ENCODE measurements around the gene ZIK1. TPM values are rescaled to one million over a fixed set of nuclear protein-coding genes. Genes with fewer than 3 reads are reported as not detected.

The ZIK1 gene
- total and polyA plus RNA-seq, 9 of the 15 experiments (the other 6 are each of a cell fraction or from before 2014, with no cell fraction given): 0.03 to 0.42 (median 0.15) TPM; not detected in 1

DNA sequence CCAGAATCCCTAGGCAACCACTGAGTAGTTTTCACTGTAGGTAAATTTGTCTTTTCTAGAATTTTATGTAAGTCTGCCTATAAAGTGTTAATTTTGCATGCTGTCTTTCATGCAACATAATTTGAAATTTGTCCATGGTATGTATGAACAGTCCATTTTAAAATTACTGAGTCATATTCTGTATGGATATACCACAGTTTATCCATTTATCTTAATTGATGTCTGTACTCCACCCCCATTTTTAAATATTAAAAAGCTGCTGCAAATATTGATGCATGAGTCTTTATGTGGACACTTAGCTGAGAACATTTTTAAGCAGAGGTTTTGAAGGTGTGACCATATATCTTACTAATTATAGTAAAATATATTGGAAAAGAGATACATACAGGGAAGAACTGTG, 39.1 kb downstream of the ZIK1 start:
- CTCF ChIA-PET (ENCODE audit: low intra/inter-chr PET ratio): interaction anchor here (0.7 kb wide), 1 partner anchor 316 kb away, joined by 3 read pairs; no protein-coding TSS in a partner anchor

More for the DNA sequence above, 39.1 kb downstream of the ZIK1 start:
- ATAC-seq (no peak), DNase-seq (ENCODE audit: extremely low read depth in 1 of 4, low spot score in 3 of 4) (no peak), FAIRE-seq (no peak)
- Histone ChIP-seq H3K9ac (ENCODE audit: insufficient read depth in 1 of 2, low read depth in 2 of 2, low read length in 2 of 2) (no peak overlapping the region), H3K27me3 (ENCODE audit: control insufficient read depth in 2 of 2, insufficient read depth in 2 of 2, low read length in 2 of 2) (no peaks in the 10 kb centered on the region), H4K20me1 (replicated peaks; ENCODE audit: control insufficient read depth, insufficient read depth, low read length) (no peaks in the 10 kb centered on the region), H3K4me1 (replicated peaks in 1 of 2; ENCODE audit: control insufficient read depth in 2 of 2, insufficient read depth in 2 of 2, low read length in 2 of 2) (no peaks in the 10 kb centered on the region), H2AFZ (ENCODE audit: low read depth, low read length) (no peak overlapping the region), H3K4me2 (ENCODE audit: insufficient read depth, low read length) (no peak overlapping the region), H3K9me3 (replicated peaks; ENCODE audit: control insufficient read depth, insufficient read depth, low read depth, low read length) (peaks cover 35% of the 10 kb centered on the region), H3K9me1 (ENCODE audit: control insufficient read depth, insufficient read depth, low read length) (no peaks in the 10 kb centered on the region), H3K27ac (ENCODE audit: extremely low read depth, low read depth, low read length) (no peak overlapping the region), H3K4me3 (no peak overlapping the region), H3K36me3 (ENCODE audit: control insufficient read depth, insufficient read depth, low read length) (peaks cover 44% of the 10 kb centered on the region), H3K79me2 (ENCODE audit: control insufficient read depth, insufficient read depth, low read length) (peaks cover 6% of the 10 kb centered on the region; the same call in 1 of the 3 replicates)
- TF ChIP-seq TAF1 (IDR thresholded peaks at IDR 0.05; ENCODE audit: control insufficient read depth, extremely low read depth, insufficient read depth, low read length, severe bottlenecking): no peak
- TF ChIP-seq, protein P1, sequence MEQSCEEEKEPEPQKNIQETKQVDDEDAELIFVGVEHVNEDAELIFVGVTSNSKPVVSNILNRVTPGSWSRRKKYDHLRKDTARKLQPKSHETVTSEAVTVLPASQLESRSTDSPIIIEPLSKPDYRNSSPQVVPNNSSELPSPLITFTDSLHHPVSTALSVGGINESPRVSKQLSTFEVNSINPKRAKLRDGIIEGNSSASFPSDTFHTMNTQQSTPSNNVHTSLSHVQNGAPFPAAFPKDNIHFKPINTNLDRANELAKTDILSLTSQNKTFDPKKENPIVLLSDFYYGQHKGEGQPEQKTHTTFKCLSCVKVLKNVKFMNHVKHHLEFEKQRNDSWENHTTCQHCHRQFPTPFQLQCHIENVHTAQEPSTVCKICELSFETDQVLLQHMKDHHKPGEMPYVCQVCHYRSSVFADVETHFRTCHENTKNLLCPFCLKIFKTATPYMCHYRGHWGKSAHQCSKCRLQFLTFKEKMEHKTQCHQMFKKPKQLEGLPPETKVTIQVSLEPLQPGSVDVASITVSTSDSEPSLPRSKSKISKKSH (CRISPR knock-in tag; IDR thresholded peaks at IDR 0.05): no peak
- TF ChIP-seq, protein P2, sequence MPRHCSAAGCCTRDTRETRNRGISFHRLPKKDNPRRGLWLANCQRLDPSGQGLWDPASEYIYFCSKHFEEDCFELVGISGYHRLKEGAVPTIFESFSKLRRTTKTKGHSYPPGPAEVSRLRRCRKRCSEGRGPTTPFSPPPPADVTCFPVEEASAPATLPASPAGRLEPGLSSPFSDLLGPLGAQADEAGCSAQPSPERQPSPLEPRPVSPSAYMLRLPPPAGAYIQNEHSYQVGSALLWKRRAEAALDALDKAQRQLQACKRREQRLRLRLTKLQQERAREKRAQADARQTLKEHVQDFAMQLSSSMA (CRISPR knock-in tag; IDR thresholded peaks at IDR 0.05): no peak
- no peak for TF ChIP-seq MAFG (tag; conservative IDR thresholded peaks at IDR 0.05)
- TF ChIP-seq NRF1 (conservative IDR thresholded peaks at IDR 0.05 in 1 of 2, IDR thresholded peaks at IDR 0.05 in 1 of 2): no peak
- TF ChIP-seq, protein P3, sequence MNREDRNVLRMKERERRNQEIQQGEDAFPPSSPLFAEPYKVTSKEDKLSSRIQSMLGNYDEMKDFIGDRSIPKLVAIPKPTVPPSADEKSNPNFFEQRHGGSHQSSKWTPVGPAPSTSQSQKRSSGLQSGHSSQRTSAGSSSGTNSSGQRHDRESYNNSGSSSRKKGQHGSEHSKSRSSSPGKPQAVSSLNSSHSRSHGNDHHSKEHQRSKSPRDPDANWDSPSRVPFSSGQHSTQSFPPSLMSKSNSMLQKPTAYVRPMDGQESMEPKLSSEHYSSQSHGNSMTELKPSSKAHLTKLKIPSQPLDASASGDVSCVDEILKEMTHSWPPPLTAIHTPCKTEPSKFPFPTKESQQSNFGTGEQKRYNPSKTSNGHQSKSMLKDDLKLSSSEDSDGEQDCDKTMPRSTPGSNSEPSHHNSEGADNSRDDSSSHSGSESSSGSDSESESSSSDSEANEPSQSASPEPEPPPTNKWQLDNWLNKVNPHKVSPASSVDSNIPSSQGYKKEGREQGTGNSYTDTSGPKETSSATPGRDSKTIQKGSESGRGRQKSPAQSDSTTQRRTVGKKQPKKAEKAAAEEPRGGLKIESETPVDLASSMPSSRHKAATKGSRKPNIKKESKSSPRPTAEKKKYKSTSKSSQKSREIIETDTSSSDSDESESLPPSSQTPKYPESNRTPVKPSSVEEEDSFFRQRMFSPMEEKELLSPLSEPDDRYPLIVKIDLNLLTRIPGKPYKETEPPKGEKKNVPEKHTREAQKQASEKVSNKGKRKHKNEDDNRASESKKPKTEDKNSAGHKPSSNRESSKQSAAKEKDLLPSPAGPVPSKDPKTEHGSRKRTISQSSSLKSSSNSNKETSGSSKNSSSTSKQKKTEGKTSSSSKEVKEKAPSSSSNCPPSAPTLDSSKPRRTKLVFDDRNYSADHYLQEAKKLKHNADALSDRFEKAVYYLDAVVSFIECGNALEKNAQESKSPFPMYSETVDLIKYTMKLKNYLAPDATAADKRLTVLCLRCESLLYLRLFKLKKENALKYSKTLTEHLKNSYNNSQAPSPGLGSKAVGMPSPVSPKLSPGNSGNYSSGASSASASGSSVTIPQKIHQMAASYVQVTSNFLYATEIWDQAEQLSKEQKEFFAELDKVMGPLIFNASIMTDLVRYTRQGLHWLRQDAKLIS (CRISPR knock-in tag; IDR thresholded peaks at IDR 0.05): no peak
- POLR2A ChIA-PET: no interaction called here
- BruUV-seq (replicated peaks): no TSS peak
- intact Hi-C loops (cut with micrococcal nuclease) (no loop called here), in situ Hi-C loops (cut with MboI) (no loop called here)

All from K562 (cell line).